Effector CD8-positive, alpha-beta T cell (primary cell): Measurements from ENCODE around the gene P2RY2.

Source experiments
- DNase-seq: peaks from one replicate; lab custom pipeline; 2025; lab: John Stamatoyannopoulos, UW

The P2RY2 gene

DNA sequence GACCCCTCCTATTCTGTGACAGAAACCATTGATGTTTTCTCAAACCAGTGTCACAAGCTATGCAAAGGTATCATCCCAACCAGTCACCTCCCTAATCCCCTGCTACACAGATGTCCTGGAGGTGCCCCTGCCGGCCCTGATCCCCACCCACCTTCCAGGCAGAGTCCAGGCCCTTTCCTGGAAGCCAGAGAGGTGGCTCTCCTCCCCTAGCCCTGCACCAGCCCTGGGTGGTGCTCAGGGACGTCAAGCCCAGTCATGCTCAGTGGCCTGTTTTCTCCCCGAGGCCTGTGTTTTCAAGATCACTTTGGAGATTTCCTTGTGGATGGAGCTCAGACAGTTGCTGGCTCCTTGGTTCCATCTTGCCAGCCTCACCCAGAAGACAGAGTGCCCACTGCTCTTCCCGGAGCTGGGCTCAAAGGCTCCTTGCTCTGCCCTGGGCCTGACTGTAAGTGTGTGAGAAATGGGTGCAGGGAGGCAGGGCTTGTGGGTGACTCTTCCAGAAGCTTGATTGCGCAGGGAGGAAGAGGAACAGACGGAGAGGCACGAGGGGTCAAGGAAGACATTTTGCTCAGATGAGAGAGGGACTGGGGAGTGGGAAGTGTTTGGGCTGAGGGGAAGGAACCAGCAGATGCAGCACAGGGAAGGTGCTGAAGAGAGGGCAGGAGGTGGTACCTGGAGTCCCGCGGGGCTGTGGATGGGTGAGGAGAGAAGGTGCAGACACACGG, 65.4 kb downstream of the P2RY2 start:
- no peak for DNase-seq

DNA sequence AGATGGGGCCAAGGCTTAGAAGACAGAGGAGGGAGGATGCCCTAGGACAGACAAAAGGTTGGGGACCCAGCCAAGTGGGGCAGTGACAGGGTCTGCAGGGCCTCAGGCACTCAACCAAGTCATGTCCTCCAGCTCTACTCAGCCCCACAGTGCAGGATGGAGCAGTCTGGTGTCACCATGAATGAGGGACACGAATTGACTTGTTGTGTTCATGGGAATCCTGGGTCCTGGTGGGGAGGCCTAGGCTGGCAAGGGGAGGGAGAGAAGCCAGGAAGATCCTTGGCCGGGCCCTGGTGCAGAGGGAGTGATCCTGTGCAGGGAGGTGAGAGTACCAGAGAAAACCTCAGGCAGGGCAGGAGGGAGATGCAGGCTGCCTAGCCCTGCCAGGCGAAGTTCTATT, 66.0 kb downstream of the P2RY2 start:
- DNase-seq = no peak

DNA sequence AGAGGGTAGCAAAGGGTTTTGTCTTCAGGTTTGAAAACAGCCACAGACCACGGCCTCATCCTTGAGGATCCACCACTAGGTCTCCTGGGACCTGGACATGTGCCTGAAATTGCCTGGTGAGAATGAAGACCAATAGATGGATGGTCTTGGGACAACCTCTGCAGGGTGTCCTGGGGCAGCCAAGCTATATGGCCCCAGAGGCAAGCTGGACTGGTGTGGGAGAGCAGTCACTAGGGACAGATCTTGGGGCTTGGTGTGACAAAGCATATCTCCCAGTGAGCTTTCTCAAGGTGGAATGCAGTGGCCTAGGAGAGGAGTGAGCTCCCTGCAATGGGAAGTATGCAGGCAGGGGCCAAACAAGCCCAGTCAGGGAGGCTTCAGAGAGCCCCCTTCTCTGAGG, 67.6 kb downstream of the P2RY2 start:
- no peak for DNase-seq
